ENCODE measurements around the gene PCNA.
"Not testable (repeated sequence)": the region's sequence is repeated elsewhere in the genome, so short reads cannot be mapped to it uniquely, and the experiment has no call there.

The PCNA gene

DNA sequence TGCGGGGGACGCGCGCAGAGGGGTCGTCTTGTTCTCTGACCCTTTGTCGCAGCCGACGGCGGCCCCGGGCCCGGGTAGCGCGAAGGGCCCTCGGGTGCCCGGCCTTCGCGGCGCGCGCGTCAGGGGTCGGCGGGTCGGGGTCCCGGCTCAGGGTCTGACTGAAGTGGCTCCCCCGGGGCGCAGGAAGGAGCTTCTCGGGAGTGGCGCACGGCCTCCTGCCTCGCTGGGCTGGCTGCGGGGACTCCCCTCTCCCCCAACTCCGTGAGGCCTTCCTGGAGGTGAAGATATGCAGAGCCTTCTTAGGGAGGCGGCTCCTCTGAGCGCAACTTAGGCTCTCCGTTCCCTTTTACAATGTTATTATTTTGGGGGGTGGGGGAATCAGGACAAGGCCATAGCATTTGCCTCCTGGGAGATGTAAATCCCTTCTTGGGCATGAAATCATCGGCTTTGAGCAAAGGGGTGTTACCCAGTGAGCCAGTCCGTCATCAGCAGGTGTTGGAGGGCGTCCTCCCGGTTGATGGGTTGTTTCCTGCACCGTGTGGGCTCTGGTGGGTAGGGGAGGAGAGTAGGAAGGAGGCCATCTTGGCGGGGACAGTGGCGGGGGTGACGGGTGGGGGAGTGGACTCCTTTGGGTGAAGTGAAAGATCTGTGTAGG, 7.6 kb upstream of the PCNA start:
- H3K27me3 Mint-ChIP-seq: no peaks in the 10 kb centered on the region
- peak overlapping the region; percentile 100 for H3K4me3 Mint-ChIP-seq
- no peaks in the 10 kb centered on the region for H3K9me3 Mint-ChIP-seq
- peak; percentile 87 for DNase-seq
- H3K27ac Mint-ChIP-seq: peak overlapping the region; percentile 99
- H3K36me3 Mint-ChIP-seq: peaks cover 17% of the 10 kb centered on the region
- peaks cover 64% of the 10 kb centered on the region for H3K4me1 Mint-ChIP-seq
- CTCF ChIA-PET: interaction anchor here (0.7 to 5.8 kb wide), 14 partner anchors 11 to 321 kb away, joined by 3 to 108 read pairs (median 6); no protein-coding TSS in a partner anchor

GRCh38 chr20:5126512-5127203, 6.9 kb upstream of the PCNA start, which contains the start of gene CDS2:
Gene CDS2 (plus strand): TSS chr20:5127008. CDS start chr20:5127093, 85 bp downstream.
- Mint-ChIP-seq H3K9me3 (no peaks in the 10 kb centered on the region), H3K4me3 (peak within 1 kb of the TSS; percentile 100), H3K4me1 (peaks cover 69% of the 10 kb centered on the region), H3K27me3 (no peaks in the 10 kb centered on the region), H3K36me3 (peaks cover 18% of the 10 kb centered on the region), H3K27ac (peak within 1 kb of the TSS; percentile 99)
- DNase-seq: peak; percentile 100
- CTCF ChIA-PET: interaction anchor here (0.7 to 5.8 kb wide), 17 partner anchors 10 to 321 kb away, joined by 3 to 108 read pairs (median 5); no protein-coding TSS in a partner anchor

DNA sequence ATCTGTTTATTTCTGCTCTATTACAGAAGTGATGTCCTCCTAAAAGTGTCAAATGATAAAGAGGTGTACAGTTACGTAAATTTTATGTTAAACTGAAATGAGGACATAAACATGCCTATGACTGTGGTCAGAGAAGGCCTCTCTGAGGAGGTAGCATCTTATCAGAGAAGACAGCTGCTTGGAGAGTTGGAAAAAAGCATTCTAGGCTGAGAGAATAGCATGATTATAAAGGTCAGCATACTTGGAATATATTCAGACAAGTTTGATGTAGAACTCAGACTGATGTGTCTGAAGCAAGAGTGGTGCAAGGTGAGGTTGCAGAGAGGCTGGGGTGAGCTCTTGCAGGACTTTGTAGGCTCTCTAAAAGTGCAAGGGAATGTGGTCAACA, 3.1 kb upstream of the PCNA start:
- no peak for DNase-seq
- peaks cover 69% of the 10 kb centered on the region for H3K4me1 Mint-ChIP-seq
- H3K36me3 Mint-ChIP-seq: peaks cover 24% of the 10 kb centered on the region
- H3K27ac Mint-ChIP-seq: peak overlapping the region; percentile 6
- CTCF ChIA-PET: interaction anchor here (1.2 kb wide), 1 partner anchor 83 kb away, joined by 3 read pairs; no protein-coding TSS in a partner anchor
- peaks cover 3% of the 10 kb centered on the region for H3K27me3 Mint-ChIP-seq
- H3K4me3 Mint-ChIP-seq: no peak overlapping the region
- no peaks in the 10 kb centered on the region for H3K9me3 Mint-ChIP-seq

- H3K36me3 Mint-ChIP-seq: peaks cover 42% of the 10 kb centered on the region
Observed at GRCh38 chr20:5120185-5120476, 373 bp upstream of the PCNA start.

DNA sequence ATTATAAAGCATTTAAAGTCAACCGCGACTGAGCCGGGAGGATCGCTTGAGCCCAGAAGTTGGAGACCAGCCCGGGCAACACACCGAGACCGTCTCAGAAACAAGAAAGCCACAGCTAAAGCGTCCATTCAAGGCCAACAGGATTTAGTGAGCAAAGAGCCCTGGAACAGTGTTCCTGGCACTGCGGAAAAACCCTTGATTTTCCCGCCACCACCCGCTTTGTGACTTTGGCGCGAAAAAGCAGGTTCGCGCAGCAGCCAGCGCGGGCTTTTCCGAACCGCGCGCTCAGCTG, 669 bp downstream of the PCNA start:
- peaks cover 52% of the 10 kb centered on the region for H3K36me3 Mint-ChIP-seq
- H3K27ac Mint-ChIP-seq: peak overlapping the region; percentile 99
- no peaks in the 10 kb centered on the region for H3K9me3 Mint-ChIP-seq
- CTCF ChIA-PET: interaction anchor here (1.9 to 2.5 kb wide), 2 partner anchors 18 to 73 kb away, joined by 11 read pairs; no protein-coding TSS in a partner anchor
- H3K27me3 Mint-ChIP-seq: peaks cover 3% of the 10 kb centered on the region
- H3K4me1 Mint-ChIP-seq: peaks cover 81% of the 10 kb centered on the region
- H3K4me3 Mint-ChIP-seq: peak overlapping the region; percentile 97
- DNase-seq: no peak

More at GRCh38 chr20:5120185-5120476, 373 bp upstream of the PCNA start:
- Mint-ChIP-seq H3K4me3 (peak overlapping the region; percentile 97), H3K9me3 (no peaks in the 10 kb centered on the region), H3K27me3 (peaks cover 3% of the 10 kb centered on the region), H3K27ac (peak overlapping the region; percentile 99), H3K4me1 (peaks cover 78% of the 10 kb centered on the region)
- CTCF ChIA-PET: interaction anchor here (1.9 to 2.5 kb wide), 2 partner anchors 19 to 72 kb away, joined by 11 read pairs; no protein-coding TSS in a partner anchor
- DNase-seq: no peak

- no peaks in the 10 kb centered on the region for H3K9me3 Mint-ChIP-seq
- peak overlapping the region; percentile 97 for H3K4me3 Mint-ChIP-seq
- no peak for DNase-seq
- peaks cover 82% of the 10 kb centered on the region for H3K4me1 Mint-ChIP-seq
- peak overlapping the region; percentile 99 for H3K27ac Mint-ChIP-seq
- H3K36me3 Mint-ChIP-seq: peaks cover 52% of the 10 kb centered on the region
- peaks cover 3% of the 10 kb centered on the region for H3K27me3 Mint-ChIP-seq
- CTCF ChIA-PET: interaction anchor here (0.6 to 2.5 kb wide), 4 partner anchors 17 to 496 kb away, joined by 3 to 11 read pairs (median 4); no protein-coding TSS in a partner anchor
Observed at GRCh38 chr20:5118220-5119142, 1.3 kb downstream of the PCNA start.

GRCh38 chr20:5116875-5117274, 2.9 kb downstream of the PCNA start:
- no peak for DNase-seq
- peaks cover 45% of the 10 kb centered on the region for H3K36me3 Mint-ChIP-seq
- H3K4me3 Mint-ChIP-seq: peak overlapping the region; percentile 97
- CTCF ChIA-PET: interaction anchor here (1.3 to 2.9 kb wide), 3 partner anchors 9 to 57 kb away, joined by 3 to 17 read pairs (median 3); partner anchors contain the start of gene CDS2
- H3K4me1 Mint-ChIP-seq: peaks cover 80% of the 10 kb centered on the region
- H3K27ac Mint-ChIP-seq: peak overlapping the region; percentile 55
- no peaks in the 10 kb centered on the region for H3K9me3 Mint-ChIP-seq
- peaks cover 3% of the 10 kb centered on the region for H3K27me3 Mint-ChIP-seq

DNA sequence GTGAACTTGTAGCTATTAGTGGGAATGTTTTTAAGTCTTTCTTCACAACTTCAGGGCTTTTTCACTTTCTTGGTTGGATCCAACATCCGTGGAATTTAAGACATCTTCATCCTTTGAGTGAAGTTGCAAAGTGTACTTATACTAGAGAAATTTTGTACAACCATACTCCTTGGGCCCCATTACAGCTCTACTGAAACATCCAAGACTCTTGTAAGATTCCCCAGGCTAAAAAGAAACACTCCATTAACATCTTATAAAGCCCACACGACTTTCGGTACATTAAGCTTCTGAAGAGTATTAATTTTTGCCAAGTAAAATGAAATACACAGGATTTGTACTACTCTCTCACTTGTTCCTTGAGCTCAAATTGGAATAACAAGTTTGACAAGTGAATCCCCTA, 5.4 kb downstream of the PCNA start:
- Mint-ChIP-seq H3K4me3 (peak overlapping the region; percentile 38), H3K4me1 (peaks cover 69% of the 10 kb centered on the region), H3K27ac (peak overlapping the region; percentile 95), H3K9me3 (no peaks in the 10 kb centered on the region), H3K27me3 (no peaks in the 10 kb centered on the region), H3K36me3 (peaks cover 51% of the 10 kb centered on the region)
- DNase-seq: no peak
- CTCF ChIA-PET: no interaction called here

DNA sequence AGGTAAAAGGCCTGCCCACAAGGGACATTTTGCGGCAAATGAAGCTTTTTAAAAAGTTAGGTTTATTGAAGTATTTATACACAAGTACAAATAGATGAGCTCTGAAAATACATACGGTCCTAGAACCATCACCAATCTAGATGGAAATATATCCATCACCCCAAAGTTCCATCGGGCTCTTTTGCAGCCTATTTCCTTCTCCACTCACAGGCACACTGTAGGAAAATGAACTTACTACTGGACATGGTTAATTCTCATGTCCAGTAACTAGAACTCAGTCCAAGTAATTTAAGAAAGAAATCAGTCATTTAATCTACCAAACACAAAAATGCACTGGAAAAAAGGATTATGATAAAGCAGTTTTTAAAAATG, 6.2 kb downstream of the PCNA start:
- Mint-ChIP-seq H3K27me3 (no peaks in the 10 kb centered on the region), H3K36me3 (peaks cover 51% of the 10 kb centered on the region), H3K9me3 (no peaks in the 10 kb centered on the region), H3K27ac (peak overlapping the region; percentile 95), H3K4me3 (peak overlapping the region; percentile 83), H3K4me1 (peaks cover 69% of the 10 kb centered on the region)
- CTCF ChIA-PET: interaction anchor here (0.7 kb wide), 1 partner anchor 116 kb away, joined by 3 read pairs; no protein-coding TSS in a partner anchor
- DNase-seq: no peak

DNA sequence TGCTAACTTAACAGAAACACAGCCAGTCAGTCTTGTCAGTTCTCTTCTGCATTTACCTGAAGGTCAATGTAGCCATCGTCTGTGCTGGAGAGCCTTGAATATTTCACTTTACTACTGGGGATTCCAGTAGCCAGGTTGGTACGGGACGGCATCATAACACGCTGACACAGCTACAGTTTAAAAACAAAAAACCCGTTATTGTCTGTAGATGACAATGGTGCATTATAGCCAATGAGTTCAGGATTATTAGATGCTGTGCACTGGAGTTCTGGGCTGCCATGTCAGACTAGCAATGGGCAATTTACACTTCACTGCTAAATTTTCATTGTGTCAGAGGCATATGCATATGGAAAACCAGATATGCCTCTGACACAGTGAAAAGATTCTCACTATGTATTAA, 10.5 kb downstream of the PCNA start:
- H3K27ac Mint-ChIP-seq: no peak overlapping the region
- H3K4me1 Mint-ChIP-seq: peaks cover 29% of the 10 kb centered on the region
- DNase-seq: no peak
- CTCF ChIA-PET: no interaction called here
- H3K4me3 Mint-ChIP-seq: no peak overlapping the region
- peaks cover 19% of the 10 kb centered on the region for H3K36me3 Mint-ChIP-seq
- H3K27me3 Mint-ChIP-seq: no peaks in the 10 kb centered on the region
- no peaks in the 10 kb centered on the region for H3K9me3 Mint-ChIP-seq

DNA sequence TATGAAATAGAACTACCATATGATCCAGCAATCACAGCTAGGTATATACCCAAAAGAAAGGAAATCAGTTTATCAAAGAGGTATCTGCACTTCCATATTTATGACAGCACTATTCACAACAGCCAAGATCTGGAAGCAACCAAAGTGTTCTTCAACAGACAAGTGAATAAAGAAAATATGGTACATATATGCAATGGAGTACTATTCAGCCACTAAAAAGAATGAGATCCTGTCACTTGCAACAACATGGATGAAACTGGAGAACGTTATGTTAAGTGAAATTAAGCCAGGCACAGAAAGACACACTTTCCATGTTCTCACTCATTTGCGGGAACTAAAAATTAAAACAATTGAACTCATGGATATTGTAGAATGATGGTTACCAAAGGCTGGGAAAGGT, 15.3 kb downstream of the PCNA start:
- H3K4me1 Mint-ChIP-seq: peaks cover 8% of the 10 kb centered on the region
- H3K4me3 Mint-ChIP-seq: no peak overlapping the region
- H3K9me3 Mint-ChIP-seq: no peaks in the 10 kb centered on the region
- CTCF ChIA-PET: interaction anchor here (0.6 to 1.8 kb wide), 2 partner anchors 48 to 65 kb away, joined by 3 to 8 read pairs; no protein-coding TSS in a partner anchor
- H3K36me3 Mint-ChIP-seq: peaks cover 44% of the 10 kb centered on the region
- H3K27ac Mint-ChIP-seq: no peak overlapping the region
- no peaks in the 10 kb centered on the region for H3K27me3 Mint-ChIP-seq
- no peak for DNase-seq

- peaks cover 8% of the 10 kb centered on the region for H3K4me1 Mint-ChIP-seq
- H3K27me3 Mint-ChIP-seq: no peaks in the 10 kb centered on the region
- peak overlapping the region; percentile 62 for H3K27ac Mint-ChIP-seq
- DNase-seq: peak; percentile 83
- CTCF ChIA-PET: interaction anchor here (0.6 to 4.6 kb wide), 38 partner anchors 12 to 362 kb away, joined by 3 to 56 read pairs (median 4); partner anchors contain the start of gene PCNA
- no peak overlapping the region for H3K4me3 Mint-ChIP-seq
- peaks cover 46% of the 10 kb centered on the region for H3K36me3 Mint-ChIP-seq
- H3K9me3 Mint-ChIP-seq: no peaks in the 10 kb centered on the region
Observed at GRCh38 chr20:5100684-5101347, 18.9 kb downstream of the PCNA start.

DNA sequence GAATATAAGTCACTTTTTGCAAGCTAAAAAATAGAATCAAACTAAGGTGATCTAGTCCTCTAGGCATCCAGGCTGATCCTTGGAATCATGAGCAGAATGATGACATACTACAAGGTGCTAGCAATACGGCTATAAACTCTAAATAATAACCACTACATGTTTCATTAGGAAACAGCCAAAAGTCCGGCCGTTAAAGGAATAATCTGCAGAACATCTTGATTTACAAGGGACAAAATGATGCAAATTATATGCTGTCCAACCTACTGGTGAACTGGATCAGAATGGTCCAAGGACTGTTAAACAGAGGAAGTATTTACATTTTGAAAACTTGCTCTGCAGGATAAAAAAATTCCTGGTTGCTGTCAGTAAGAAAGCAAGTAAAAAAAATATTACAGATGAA, 19.8 kb downstream of the PCNA start:
- H3K9me3 Mint-ChIP-seq, H3K4me1 Mint-ChIP-seq, DNase-seq, H3K4me3 Mint-ChIP-seq, H3K27ac Mint-ChIP-seq, H3K27me3 Mint-ChIP-seq: not testable (repeated sequence)
- CTCF ChIA-PET: interaction anchor here (0.7 to 4.6 kb wide), 16 partner anchors 11 to 361 kb away, joined by 3 to 56 read pairs (median 5); no protein-coding TSS in a partner anchor
- H3K36me3 Mint-ChIP-seq: peaks cover 46% of the 10 kb centered on the region
